Esophagus muscularis mucosa (tissue), 4 donors: Measurements from ENCODE around the gene ZNF740.

Experiments
- CTCF ChIP-seq, 3 experiments: fragments of 200-600 bp in 2 of 3; fragments of 450-650 bp in 1 of 3; sonication (generic) in 2 of 3; IDR thresholded peaks; one replicate each; pipeline ENCODE4 v1.5.1; 2017 to 2019; ENCODE audit warnings: antibody characterized with exemption in 3 of 3, mild to moderate bottlenecking in 2 of 3, moderate library complexity in 1 of 3
- EP300 ChIP-seq: sonication (generic); formaldehyde crosslinking; IDR thresholded peaks from one replicate; pipeline ENCODE4 v1.6.1; 2017; ENCODE audit warnings: antibody characterized with exemption
- POLR2A ChIP-seq: fragments of 450-650 bp; IDR thresholded peaks from one replicate; pipeline ENCODE4 v1.6.1; 2017; ENCODE audit warnings: antibody characterized with exemption, moderate library complexity, mild to moderate bottlenecking, low read depth
- POLR2AphosphoS5 ChIP-seq, 2 donors: sonication (generic); formaldehyde crosslinking; IDR thresholded peaks; one replicate each; pipeline ENCODE4 v1.6.1; 2017; ENCODE audit warnings: antibody characterized with exemption in 2 of 2

- TF ChIP-seq EP300, result no peak
- no peak for TF ChIP-seq CTCF (IDR thresholded peaks at IDR 0.05)
- no peak for TF ChIP-seq POLR2AphosphoS5 (IDR thresholded peaks at IDR 0.05)
- no peak for TF ChIP-seq POLR2A
These were observed 566 bp downstream of the ZNF740 start for GRCh38 chr12:53180931-53181645.
